AG09309 (cell line): ENCODE results near the gene HAVCR1.

Source experiments
- DNase-seq: peaks from one replicate; pipeline ENCODE4 v3.0.0-alpha.2; 2010; ENCODE audit warnings: low read depth
- H3K4me3 ChIP-seq: 2 replicates; pipeline ENCODE4 v1.5.1; 2011; ENCODE audit warnings: mild to moderate bottlenecking, low read depth, low read length, moderate library complexity; ENCODE audit not compliant: control insufficient read depth
- CTCF ChIP-seq: IDR thresholded peaks from 2 replicates; pipeline ENCODE4 v1.5.1; 2011; ENCODE audit warnings: mild to moderate bottlenecking, low read depth, low read length, inconsistent platforms; ENCODE audit not compliant: insufficient read depth, control insufficient read depth; ENCODE audit errors: missing control alignments

HAVCR1 gene

GRCh38 chr5:157059093-157059539 lies at the start of gene HAVCR1:
HAVCR1 (minus strand) TSS chr5:157059116; CDS start chr5:157057943, 1,173 bp downstream.
- no peak within 1 kb of the TSS for H3K4me3 ChIP-seq
- no peak for DNase-seq
- no peak for TF ChIP-seq CTCF

- TF ChIP-seq CTCF = no peak
- no peak for DNase-seq
- no peak overlapping the region for H3K4me3 ChIP-seq
These were observed 48.6 kb upstream of the HAVCR1 start for GRCh38 chr5:157107508-157107907.

GRCh38 chr5:157106630-157107461 lies 47.9 kb upstream of the HAVCR1 start:
- TF ChIP-seq CTCF = no peak
- DNase-seq = no peak

GRCh38 chr5:157100140-157100679 lies 41.3 kb upstream of the HAVCR1 start:
- DNase-seq = peak; percentile 25
- no peak for TF ChIP-seq CTCF
- no peak overlapping the region for H3K4me3 ChIP-seq

More at GRCh38 chr5:157106630-157107461, 47.9 kb upstream of the HAVCR1 start:
- no peak overlapping the region for H3K4me3 ChIP-seq

- no peak overlapping the region for H3K4me3 ChIP-seq
- TF ChIP-seq CTCF = no peak
- no peak for DNase-seq
These were observed 29.6 kb upstream of the HAVCR1 start for GRCh38 chr5:157088342-157088990.

GRCh38 chr5:157086751-157087359 lies 27.9 kb upstream of the HAVCR1 start:
- H3K4me3 ChIP-seq = no peak overlapping the region
- DNase-seq = no peak
- no peak for TF ChIP-seq CTCF
